CD14-positive monocyte (primary cell): ENCODE measurements around the gene CFAP206. TPM values are rescaled to one million over a fixed set of nuclear protein-coding genes. Genes with fewer than 3 reads are reported as not detected.

ENCODE experiments used
- DNase-seq, 3 donors: peaks; one replicate each; pipeline ENCODE4 v3.0.0-alpha.2; 2011 to 2022
- H2AFZ ChIP-seq: 2 replicates; pipeline ENCODE4 v1.6.0; 2012; ENCODE audit warnings: mild to moderate bottlenecking, low read depth, low read length, inconsistent platforms; ENCODE audit not compliant: insufficient read depth, poor library complexity, severe bottlenecking
- H3K27ac ChIP-seq, 2 donors: 1 replicate in 1 of 2; 2 replicates in 1 of 2; pipeline ENCODE4 v1.5.1; 2012 to 2013; ENCODE audit warnings: low read length in 2 of 2, control low read depth in 1 of 2, inconsistent platforms in 1 of 2, low read depth in 1 of 2, mild to moderate bottlenecking in 1 of 2
- H3K27me3 ChIP-seq, 2 donors: one replicate each; pipeline versions ENCODE4 v1.6.0 to v1.6.1; 2011 to 2013; ENCODE audit warnings: low read length in 2 of 2; ENCODE audit not compliant: control insufficient read depth in 2 of 2, insufficient read depth in 2 of 2
- H3K36me3 ChIP-seq, 2 donors: replicated peaks in 1 of 2; 1 replicate in 1 of 2; 2 replicates in 1 of 2; pipeline versions ENCODE4 v1.5.1 to v1.6.1; 2012 to 2013; ENCODE audit warnings: low read length in 2 of 2, control low read depth in 1 of 2, inconsistent platforms in 1 of 2, mild to moderate bottlenecking in 1 of 2; ENCODE audit not compliant: insufficient read depth in 2 of 2, control insufficient read depth in 1 of 2
- H3K4me1 ChIP-seq, 2 donors: 1 replicate in 1 of 2; 2 replicates in 1 of 2; pipeline versions ENCODE4 v1.5.1 to v1.6.1; 2012 to 2013; ENCODE audit warnings: low read length in 2 of 2, control low read depth in 1 of 2, inconsistent platforms in 1 of 2, mild to moderate bottlenecking in 1 of 2, moderate library complexity in 1 of 2; ENCODE audit not compliant: insufficient read depth in 2 of 2, control insufficient read depth in 1 of 2
- H3K4me2 ChIP-seq: replicated peaks from 2 replicates; pipeline ENCODE3; 2012; ENCODE audit warnings: low read length, moderate library complexity, mild to moderate bottlenecking; ENCODE audit not compliant: poor library complexity, severe bottlenecking; ENCODE audit errors: extremely low read depth
- H3K4me3 ChIP-seq, 3 experiments: fragments of 200-600 bp in 1 of 3; sonication (generic) in 1 of 3; replicated peaks in 1 of 3; 1 replicate in 2 of 3; 2 replicates in 1 of 3; pipeline ENCODE4 v1.5.1; 2011 to 2013; ENCODE audit warnings: low read length in 3 of 3, mild to moderate bottlenecking in 3 of 3, control low read depth in 2 of 3, low read depth in 2 of 3, inconsistent platforms in 1 of 3, moderate library complexity in 1 of 3
- H3K79me2 ChIP-seq: 2 replicates; pipeline ENCODE4 v1.6.0; 2012; ENCODE audit warnings: mild to moderate bottlenecking, control low read depth, inconsistent platforms, low read length, moderate library complexity; ENCODE audit not compliant: insufficient read depth
- H3K9ac ChIP-seq: 2 replicates; pipeline ENCODE4 v1.6.0; 2017; ENCODE audit warnings: low read length, mild to moderate bottlenecking; ENCODE audit not compliant: insufficient read depth, poor library complexity, severe bottlenecking
- H3K9me3 ChIP-seq, 2 donors: replicated peaks in 1 of 2; 1 replicate in 1 of 2; 2 replicates in 1 of 2; pipeline versions ENCODE4 v1.5.1 to v1.6.1; 2012 to 2013; ENCODE audit warnings: low read length in 2 of 2, control low read depth in 1 of 2; ENCODE audit not compliant: control insufficient read depth in 1 of 2, insufficient read depth in 1 of 2
- H4K20me1 ChIP-seq: 2 replicates; pipeline ENCODE4 v1.6.0; 2012; ENCODE audit warnings: mild to moderate bottlenecking, low read length, control low read depth, moderate library complexity; ENCODE audit not compliant: insufficient read depth
- H3K27ac Mint-ChIP-seq, 7 donors: one replicate each; pipeline ENCODE4 v1.8.0; 2020; ENCODE audit warnings: mild to moderate bottlenecking in 7 of 7, mixed read lengths in 7 of 7, moderate library complexity in 6 of 7, inconsistent platforms in 2 of 7
- H3K27me3 Mint-ChIP-seq, 3 donors: one replicate each; pipeline ENCODE4 v1.8.0; 2021 to 2022; ENCODE audit warnings: low read depth in 3 of 3, mild to moderate bottlenecking in 3 of 3, mixed read lengths in 3 of 3, moderate library complexity in 3 of 3, inconsistent platforms in 1 of 3
- H3K36me3 Mint-ChIP-seq, 2 donors: one replicate each; pipeline ENCODE4 v1.8.0; 2020; ENCODE audit warnings: mixed read lengths in 2 of 2, inconsistent platforms in 1 of 2, mild to moderate bottlenecking in 1 of 2
- H3K4me1 Mint-ChIP-seq: one replicate; pipeline ENCODE4 v1.8.0; 2020; ENCODE audit warnings: mild to moderate bottlenecking, mixed read lengths
- H3K4me3 Mint-ChIP-seq, 2 donors: one replicate each; pipeline ENCODE4 v1.8.0; 2020; ENCODE audit warnings: mild to moderate bottlenecking in 2 of 2, mixed read lengths in 2 of 2, moderate library complexity in 1 of 2
- H3K9me3 Mint-ChIP-seq, 7 donors: one replicate each; pipeline ENCODE4 v1.8.0; 2020 to 2022; ENCODE audit warnings: mixed read lengths in 7 of 7, mild to moderate bottlenecking in 6 of 7, moderate library complexity in 6 of 7, inconsistent platforms in 2 of 7
- WGBS: methylation state at CpG from one replicate; pipeline ENCODE4 v1.1.5; 2013; ENCODE audit warnings: missing lambda C conversion rate; ENCODE audit not compliant: insufficient coverage; 5-methylcytosine and 5-hydroxymethylcytosine counted together
- intact Hi-C, 2 donors: fragments of 100-400 bp; cut with micrococcal nuclease; formaldehyde crosslinking; loops; one replicate each; pipeline versions ENCODE4 v1.15.0 to v1.15.1; 2023
- polyA plus RNA-seq, 3 donors: library from polyadenylated mRNA; depleted of rRNA in 1 of 3; unstranded in 2 of 3; stranded (reverse) in 1 of 3; fragments of 300-500 nt in 2 of 3; fragments of >200 nt in 1 of 3; fragmentation: Illumina TruSeq in 2 of 3; gene quantifications; 1 replicate in 2 of 3; 2 replicates in 1 of 3; pipeline ENCODE4 v1.2.3, GENCODE V29; 2012 to 2021
- TF ChIP-seq, protein P1 (sequence below): fragments of 200-600 bp; IDR thresholded peaks from one replicate; pipeline ENCODE4 v1.8.0; 2022; ENCODE audit warnings: antibody characterized with exemption, mild to moderate bottlenecking

Gene CFAP206
- polyA plus RNA-seq, 3 donors: not detected

GRCh38 chr6:87473419-87473903, 65.7 kb downstream of the CFAP206 start:
- Histone ChIP-seq H3K4me3 (peak overlapping the region; percentile 90 to 95 (median 91)), H2AFZ (peak overlapping the region; percentile 94), H3K79me2 (peaks cover 56% of the 10 kb centered on the region), H3K9ac (peak overlapping the region; percentile 95), H4K20me1 (peaks cover 21% of the 10 kb centered on the region), H3K4me1 (peaks cover 22 to 28% of the 10 kb centered on the region in 2 donors), H3K27me3 (no peaks in the 10 kb centered on the region), H3K36me3 (peaks cover 9 to 14% of the 10 kb centered on the region in 2 donors), H3K27ac (peak overlapping the region; percentile 90 to 98), H3K9me3 (no peaks in the 10 kb centered on the region), H3K4me2 (peak overlapping the region; percentile 78)
- intact Hi-C loops: loop anchor here (10.0 kb wide), 1 partner anchor 111 kb away; the partner anchor contains the start of gene RARS2 (in 2 of the 2)
- peaks cover 0 to 3% (median 0%) of the 10 kb centered on the region in 7 donors for H3K9me3 Mint-ChIP-seq
- peaks cover 0 to 3% (median 3%) of the 10 kb centered on the region in 3 donors for H3K27me3 Mint-ChIP-seq
- peak overlapping the region; percentile 93 to 95 for H3K4me3 Mint-ChIP-seq
- TF ChIP-seq, protein P1, sequence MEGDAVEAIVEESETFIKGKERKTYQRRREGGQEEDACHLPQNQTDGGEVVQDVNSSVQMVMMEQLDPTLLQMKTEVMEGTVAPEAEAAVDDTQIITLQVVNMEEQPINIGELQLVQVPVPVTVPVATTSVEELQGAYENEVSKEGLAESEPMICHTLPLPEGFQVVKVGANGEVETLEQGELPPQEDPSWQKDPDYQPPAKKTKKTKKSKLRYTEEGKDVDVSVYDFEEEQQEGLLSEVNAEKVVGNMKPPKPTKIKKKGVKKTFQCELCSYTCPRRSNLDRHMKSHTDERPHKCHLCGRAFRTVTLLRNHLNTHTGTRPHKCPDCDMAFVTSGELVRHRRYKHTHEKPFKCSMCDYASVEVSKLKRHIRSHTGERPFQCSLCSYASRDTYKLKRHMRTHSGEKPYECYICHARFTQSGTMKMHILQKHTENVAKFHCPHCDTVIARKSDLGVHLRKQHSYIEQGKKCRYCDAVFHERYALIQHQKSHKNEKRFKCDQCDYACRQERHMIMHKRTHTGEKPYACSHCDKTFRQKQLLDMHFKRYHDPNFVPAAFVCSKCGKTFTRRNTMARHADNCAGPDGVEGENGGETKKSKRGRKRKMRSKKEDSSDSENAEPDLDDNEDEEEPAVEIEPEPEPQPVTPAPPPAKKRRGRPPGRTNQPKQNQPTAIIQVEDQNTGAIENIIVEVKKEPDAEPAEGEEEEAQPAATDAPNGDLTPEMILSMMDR: no peak
- H3K36me3 Mint-ChIP-seq: peaks cover 12 to 16% of the 10 kb centered on the region in 2 donors
- 0% methylated on average over 5 of the region's 15 CpGs for WGBS
- DNase-seq: peak in 2 of 3 donors; percentile 23 to 45
- peaks cover 37% of the 10 kb centered on the region for H3K4me1 Mint-ChIP-seq
- peak overlapping the region; percentile 93 to 100 (median 99) for H3K27ac Mint-ChIP-seq

DNA sequence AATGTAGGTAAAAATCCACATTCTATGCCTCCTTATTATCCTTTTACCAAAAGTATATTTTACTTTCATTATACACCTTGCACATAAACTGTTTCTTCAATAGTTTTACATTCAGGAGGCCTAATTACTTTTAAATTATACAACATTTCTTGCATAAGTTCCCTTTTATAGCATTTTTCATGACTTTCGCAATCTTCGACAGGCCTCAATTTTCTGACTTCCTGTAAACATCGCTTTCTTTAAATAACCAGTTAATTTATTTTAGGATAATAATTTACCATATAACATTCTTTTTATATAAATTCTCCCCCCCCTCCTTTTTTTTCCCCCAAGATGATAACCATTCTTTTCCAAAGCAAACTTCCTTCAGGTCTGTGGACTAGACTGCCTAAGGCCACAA, 74.2 kb downstream of the CFAP206 start:
- H3K4me2 ChIP-seq: peak overlapping the region; percentile 50
- H4K20me1 ChIP-seq: peaks cover 11% of the 10 kb centered on the region
- Mint-ChIP-seq H3K27me3 (no peaks in the 10 kb centered on the region), H3K9me3 (peaks cover 0 to 8% (median 3%) of the 10 kb centered on the region in 7 donors), H3K4me3 (peak overlapping the region in 1 of 2 donors; percentile 55), H3K4me1 (peaks cover 49% of the 10 kb centered on the region), H3K27ac (peak overlapping the region; percentile 79 to 92 (median 87)), H3K36me3 (peaks cover 45 to 60% of the 10 kb centered on the region in 2 donors)
- H3K79me2 ChIP-seq: peaks cover 83% of the 10 kb centered on the region
- H3K9me3 ChIP-seq: no peaks in the 10 kb centered on the region
- no CpG with 5 or more reads among the region's 3 CpGs for WGBS
- peak overlapping the region in 1 of 2 donors; percentile 84 for H3K27ac ChIP-seq
- H3K36me3 ChIP-seq: peaks cover 14 to 60% of the 10 kb centered on the region in 2 donors
- peak overlapping the region; percentile 32 for H3K9ac ChIP-seq
- intact Hi-C loops: no loop called here
- no peaks in the 10 kb centered on the region for H3K27me3 ChIP-seq
- H3K4me3 ChIP-seq: peak overlapping the region; percentile 10 to 60 (median 32)
- peaks cover 24 to 38% of the 10 kb centered on the region in 2 donors for H3K4me1 ChIP-seq
- DNase-seq: peak; percentile 47 to 68 (median 58)
- H2AFZ ChIP-seq: peak overlapping the region; percentile 11
- TF ChIP-seq, protein P1: no peak
